HPDE6-E6E7 (cell line): Measurements from ENCODE around the gene FAM13A.
"Not testable (repeated sequence)": the region's sequence is repeated elsewhere in the genome, so short reads cannot be mapped to it uniquely, and the experiment has no call there.

Experiments used
- DNase-seq: peaks from one replicate; pipeline ENCODE4 v3.0.0; 2011; ENCODE audit warnings: missing footprints; ENCODE audit errors: extremely low spot score

FAM13A gene

GRCh38 chr4:89042055-89042454 lies 14.9 kb downstream of the FAM13A start:
- no peak for DNase-seq

GRCh38 chr4:89039730-89040338 lies 17.2 kb downstream of the FAM13A start:
- no peak for DNase-seq

GRCh38 chr4:89036535-89036934 lies 20.4 kb downstream of the FAM13A start:
- no peak for DNase-seq

GRCh38 chr4:89031272-89031671 lies 25.7 kb downstream of the FAM13A start:
- DNase-seq = no peak

GRCh38 chr4:89029591-89029990 lies 27.4 kb downstream of the FAM13A start:
- DNase-seq = no peak

GRCh38 chr4:89026542-89026941 lies 30.4 kb downstream of the FAM13A start:
- no peak for DNase-seq

GRCh38 chr4:89024051-89024675 lies 32.8 kb downstream of the FAM13A start:
- DNase-seq = peak; percentile 52

GRCh38 chr4:89023140-89023539 lies 33.8 kb downstream of the FAM13A start:
- DNase-seq = no peak

GRCh38 chr4:89022426-89023128 lies 34.4 kb downstream of the FAM13A start:
- no peak for DNase-seq

GRCh38 chr4:89021684-89022083 lies 35.3 kb downstream of the FAM13A start:
- DNase-seq = no peak

GRCh38 chr4:89021062-89021461 lies 35.9 kb downstream of the FAM13A start:
- DNase-seq = no peak

- not testable (repeated sequence) for DNase-seq
Measured at GRCh38 chr4:89014897-89015296, 42.1 kb downstream of the FAM13A start.

- DNase-seq = no peak
Measured at GRCh38 chr4:89009761-89010369, 47.1 kb downstream of the FAM13A start.

GRCh38 chr4:89009115-89009514 lies 47.9 kb downstream of the FAM13A start:
- DNase-seq = no peak

- DNase-seq = no peak
Measured at GRCh38 chr4:89008166-89008565, 48.8 kb downstream of the FAM13A start.

- no peak for DNase-seq
Measured at GRCh38 chr4:89007338-89007939, 49.5 kb downstream of the FAM13A start.

- no peak for DNase-seq
Measured at GRCh38 chr4:89006307-89006706, 50.7 kb downstream of the FAM13A start.

GRCh38 chr4:89005066-89005465 lies 51.9 kb downstream of the FAM13A start:
- not testable (repeated sequence) for DNase-seq

- DNase-seq = no peak
Measured at GRCh38 chr4:89001647-89002445, 55.1 kb downstream of the FAM13A start.

- DNase-seq = peak; percentile 4
Measured at GRCh38 chr4:89000844-89001360, 56.1 kb downstream of the FAM13A start.

GRCh38 chr4:89000382-89000781 lies 56.6 kb downstream of the FAM13A start:
- DNase-seq = no peak
